Measurements from ENCODE around the gene PCSK4.

The PCSK4 gene

GRCh38 chr19:1435378-1435989 is 54.7 kb downstream of the PCSK4 start:
- Histone ChIP-seq H3K4me3 (ENCODE audit: low read depth, low read length) (no peak overlapping the region), H3K36me3 (ENCODE audit: control insufficient read depth in 2 of 2, insufficient read depth in 1 of 2, low read length in 2 of 2) (peaks cover 16 to 58% of the 10 kb centered on the region in 2 experiments; a peak in 2 of 3 replicates), H3K4me1 (ENCODE audit: control insufficient read depth, insufficient read depth, low read length) (peaks cover 4% of the 10 kb centered on the region), H3K27ac (ENCODE audit: extremely low read depth, low read depth, low read length) (no peak overlapping the region), H3K9me3 (ENCODE audit: control insufficient read depth, insufficient read depth, low read depth, low read length) (no peaks in the 10 kb centered on the region)
- no peak for TF ChIP-seq SP3 (tag by site-specific recombination; IDR thresholded peaks at IDR 0.05)
- TF ChIP-seq ZNF112 (tag by site-specific recombination; IDR thresholded peaks at IDR 0.05), result no peak
- TF ChIP-seq ZNF148 (tag by site-specific recombination; IDR thresholded peaks at IDR 0.05; ENCODE audit: borderline replicate concordance), result no peak
- TF ChIP-seq YY1 (tag by site-specific recombination; IDR thresholded peaks at IDR 0.05), result no peak
- TF ChIP-seq ZNF214 (tag by site-specific recombination; IDR thresholded peaks at IDR 0.05; ENCODE audit: borderline replicate concordance), result no peak
- no peak for TF ChIP-seq ZBTB49 (tag by site-specific recombination; IDR thresholded peaks at IDR 0.05; ENCODE audit: low read depth)
- TF ChIP-seq ZNF132 (tag by site-specific recombination; IDR thresholded peaks at IDR 0.05; ENCODE audit: borderline replicate concordance), result no peak
- no peak for TF ChIP-seq ZNF677 (tag by site-specific recombination; IDR thresholded peaks at IDR 0.05)
- TF ChIP-seq GFI1B (tag by site-specific recombination; IDR thresholded peaks at IDR 0.05), result no peak
- no peak for TF ChIP-seq ZNF138 (tag by site-specific recombination; IDR thresholded peaks at IDR 0.05; ENCODE audit: borderline replicate concordance)
- TF ChIP-seq KLF8 (tag by site-specific recombination; IDR thresholded peaks at IDR 0.05), result no peak
- TF ChIP-seq ZNF596 (tag by site-specific recombination; IDR thresholded peaks at IDR 0.05), result no peak
- no peak for TF ChIP-seq KLF16 (tag by site-specific recombination; IDR thresholded peaks at IDR 0.05)
- TF ChIP-seq SALL2 (tag by site-specific recombination; IDR thresholded peaks at IDR 0.05; ENCODE audit: borderline replicate concordance), result no peak
- no peak for TF ChIP-seq EGR2 (tag by site-specific recombination; IDR thresholded peaks at IDR 0.05; ENCODE audit: low read depth)
- TF ChIP-seq ZNF777 (tag by site-specific recombination; IDR thresholded peaks at IDR 0.05; ENCODE audit: borderline replicate concordance), result no peak
- no peak for TF ChIP-seq FEZF1 (tag by site-specific recombination; IDR thresholded peaks at IDR 0.05)
- no peak for TF ChIP-seq ZNF10 (tag by site-specific recombination; IDR thresholded peaks at IDR 0.05)
- no peak for TF ChIP-seq ZNF704 (tag by site-specific recombination; IDR thresholded peaks at IDR 0.05)
- TF ChIP-seq ZNF19 (tag by site-specific recombination; IDR thresholded peaks at IDR 0.05; ENCODE audit: low read depth), result no peak
- POLR2A ChIA-PET, result interaction anchor here (0.5 kb wide), 1 partner anchor 27 kb away, joined by 5 read pairs; no protein-coding TSS in a partner anchor
- CTCF ChIA-PET, result interaction anchor here (1.1 kb wide), 1 partner anchor 191 kb away, joined by 3 read pairs; no protein-coding TSS in a partner anchor

All from HEK293 (cell line).